Tibial nerve (tissue), 4 donors: ENCODE measurements around the gene MATN3.

ENCODE experiments used
- CTCF ChIP-seq, 5 experiments: fragments of 200-600 bp in 3 of 5; fragments of 450-650 bp in 2 of 5; sonication (generic) in 3 of 5; IDR thresholded peaks; one replicate each; pipeline ENCODE4 v1.5.1; 2016 to 2019; ENCODE audit warnings: antibody characterized with exemption in 5 of 5, mild to moderate bottlenecking in 3 of 5, moderate library complexity in 2 of 5
- EP300 ChIP-seq, 2 donors: sonication (generic); formaldehyde crosslinking; IDR thresholded peaks; one replicate each; pipeline ENCODE4 v1.6.1; 2017; ENCODE audit warnings: antibody characterized with exemption in 2 of 2, mild to moderate bottlenecking in 1 of 2
- POLR2A ChIP-seq, 2 donors: fragments of 450-650 bp; IDR thresholded peaks; one replicate each; pipeline ENCODE4 v1.6.1; 2017; ENCODE audit warnings: antibody characterized with exemption in 2 of 2, mild to moderate bottlenecking in 2 of 2, moderate library complexity in 2 of 2

DNA sequence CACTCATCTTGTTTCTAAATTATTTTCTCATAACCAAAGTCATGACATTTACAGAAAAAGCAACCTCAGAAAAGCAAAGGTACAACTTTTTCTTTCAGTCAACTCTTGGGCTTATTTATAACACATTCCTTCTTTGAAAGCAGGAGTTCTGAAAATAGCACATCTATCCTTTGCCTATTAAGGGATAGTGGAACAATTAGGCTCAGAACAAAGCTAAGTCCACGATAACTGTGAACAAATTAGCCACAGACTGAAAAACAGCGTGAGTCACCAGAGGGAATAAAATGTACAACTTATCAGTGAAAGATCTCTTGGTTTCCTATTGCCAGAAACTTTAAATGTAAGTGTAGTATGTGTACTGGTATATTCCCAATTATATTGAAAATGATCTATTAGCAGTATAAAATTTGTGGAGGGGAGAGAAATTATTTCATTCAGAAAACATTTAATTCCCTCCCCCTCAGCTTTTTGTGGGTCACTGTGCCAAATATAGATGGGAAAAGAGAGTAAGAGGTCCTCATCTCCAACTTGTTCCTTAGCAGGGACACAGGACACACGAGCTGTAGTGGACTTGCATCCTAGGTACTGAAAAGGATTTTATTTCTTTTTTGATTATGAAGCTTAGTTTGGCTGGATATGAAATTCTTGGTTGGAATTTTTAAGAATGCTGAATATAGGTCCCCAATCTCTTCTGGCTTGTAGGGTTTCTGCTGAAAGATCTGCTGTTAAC, 15.4 kb upstream of the MATN3 start:
- TF ChIP-seq CTCF (IDR thresholded peaks at IDR 0.05): no peak
- TF ChIP-seq POLR2A (IDR thresholded peaks at IDR 0.05): no peak
- peak in 1 of 2 donors; percentile 2 for TF ChIP-seq EP300 (IDR thresholded peaks at IDR 0.05)
